HG02852 (cell line): ENCODE measurements around the gene OPA3.

Experiments
- ATAC-seq: cut with Tn5 transposase; IDR thresholded peaks from one replicate; pipeline ENCODE4 v1.9.1; 2021; ENCODE audit warnings: mild to moderate bottlenecking, moderate library complexity; ENCODE audit not compliant: unreplicated experiment

OPA3 gene

DNA sequence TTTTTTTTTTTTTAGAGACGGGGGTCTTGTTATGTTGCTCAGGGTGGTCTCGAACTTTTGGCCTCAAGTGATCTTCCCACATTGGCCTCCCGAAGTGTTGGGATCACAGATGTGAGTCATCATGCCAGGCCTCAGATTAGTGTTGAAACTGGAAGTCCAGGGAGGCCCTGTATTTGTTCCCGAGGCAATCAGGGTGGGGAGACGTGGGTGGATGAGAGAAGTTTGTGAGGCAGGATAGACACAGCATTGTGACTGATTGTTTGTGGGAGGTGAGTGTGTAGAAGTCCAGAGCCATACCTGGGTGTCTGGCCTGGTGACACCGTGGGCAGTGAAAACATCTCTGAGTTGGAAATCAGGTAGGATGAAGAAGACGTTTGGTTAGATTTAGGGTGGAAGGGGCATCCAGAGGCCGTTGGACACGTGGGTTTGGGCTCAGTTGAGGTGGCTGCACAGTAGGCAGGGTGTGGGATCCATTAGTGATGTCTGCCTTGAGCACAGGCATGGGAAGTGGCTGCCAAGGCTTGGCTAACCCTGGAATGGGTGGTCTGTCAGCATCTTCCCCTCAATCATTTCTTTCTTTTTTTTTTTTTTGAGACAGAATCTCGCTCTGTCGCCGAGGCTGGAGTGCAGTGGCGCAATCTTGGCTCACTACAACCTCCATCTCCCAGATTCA, 100.2 kb downstream of the OPA3 start:
- ATAC-seq: no peak

DNA sequence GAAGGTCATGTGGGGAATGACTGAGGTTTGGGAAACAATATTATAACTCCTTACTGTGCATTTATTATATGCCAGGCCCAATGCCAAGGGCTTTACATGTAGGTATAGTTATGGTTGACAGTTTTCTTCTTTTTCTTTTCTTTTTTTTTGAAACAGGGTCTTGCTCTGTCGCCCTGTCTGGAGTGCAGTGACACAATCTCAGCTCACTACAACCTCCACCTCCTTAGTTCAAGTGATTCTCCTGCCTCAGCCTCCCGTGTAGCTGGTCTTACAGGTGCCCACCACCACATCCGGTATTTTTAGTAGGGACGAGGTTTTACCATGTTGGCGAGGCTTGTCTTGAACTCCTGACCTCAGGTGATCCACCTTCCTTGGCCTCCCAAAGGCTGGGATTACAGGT, 101.6 kb downstream of the OPA3 start:
- ATAC-seq: no peak

- ATAC-seq: peak; percentile 75
These were observed 106.0 kb downstream of the OPA3 start for GRCh38 chr19:45478454-45479238.

GRCh38 chr19:45477713-45478453, 106.7 kb downstream of the OPA3 start:
- ATAC-seq: no peak
